ENCODE data around the gene OSBPL10. TPM values are rescaled to one million over a fixed set of nuclear protein-coding genes. Genes with fewer than 3 reads are reported as not detected.

Gene OSBPL10
- total RNA-seq, 1 donor from 2014 or later, result 8.4 TPM

DNA sequence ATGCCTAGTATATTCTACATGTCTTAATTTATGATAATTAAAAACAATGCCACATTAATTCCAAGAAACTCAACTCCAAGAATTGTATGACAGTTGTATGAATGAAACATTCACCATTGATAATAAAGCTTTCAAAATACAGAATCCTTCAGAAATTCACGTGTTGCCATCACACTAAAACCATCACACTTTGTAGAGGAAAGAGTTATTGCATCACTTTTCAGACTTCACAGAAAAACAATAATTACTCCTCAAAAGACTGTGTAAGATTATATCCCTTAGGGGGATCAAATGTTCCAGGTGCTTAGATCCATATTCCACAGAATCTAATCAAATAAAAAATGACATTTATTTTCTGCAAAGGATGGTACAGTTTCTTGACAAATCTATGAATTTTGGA is 85.0 kb downstream of the OSBPL10 start:
- peaks cover 3% of the 10 kb centered on the region for H3K4me1 Mint-ChIP-seq
- H4K20me1 ChIP-seq (ENCODE audit: low read depth), result no peaks in the 10 kb centered on the region
- no peak for DNase-seq (ENCODE audit: low spot score)
- no peak overlapping the region for H3K27ac ChIP-seq
- H3F3A ChIP-seq (ENCODE audit: low read depth), result no peaks in the 10 kb centered on the region
- TF ChIP-seq EZH2phosphoT487 (IDR thresholded peaks at IDR 0.05) (no peak), EZH2 (IDR thresholded peaks at IDR 0.05) (no peak)
- TF ChIP-seq, protein P1, sequence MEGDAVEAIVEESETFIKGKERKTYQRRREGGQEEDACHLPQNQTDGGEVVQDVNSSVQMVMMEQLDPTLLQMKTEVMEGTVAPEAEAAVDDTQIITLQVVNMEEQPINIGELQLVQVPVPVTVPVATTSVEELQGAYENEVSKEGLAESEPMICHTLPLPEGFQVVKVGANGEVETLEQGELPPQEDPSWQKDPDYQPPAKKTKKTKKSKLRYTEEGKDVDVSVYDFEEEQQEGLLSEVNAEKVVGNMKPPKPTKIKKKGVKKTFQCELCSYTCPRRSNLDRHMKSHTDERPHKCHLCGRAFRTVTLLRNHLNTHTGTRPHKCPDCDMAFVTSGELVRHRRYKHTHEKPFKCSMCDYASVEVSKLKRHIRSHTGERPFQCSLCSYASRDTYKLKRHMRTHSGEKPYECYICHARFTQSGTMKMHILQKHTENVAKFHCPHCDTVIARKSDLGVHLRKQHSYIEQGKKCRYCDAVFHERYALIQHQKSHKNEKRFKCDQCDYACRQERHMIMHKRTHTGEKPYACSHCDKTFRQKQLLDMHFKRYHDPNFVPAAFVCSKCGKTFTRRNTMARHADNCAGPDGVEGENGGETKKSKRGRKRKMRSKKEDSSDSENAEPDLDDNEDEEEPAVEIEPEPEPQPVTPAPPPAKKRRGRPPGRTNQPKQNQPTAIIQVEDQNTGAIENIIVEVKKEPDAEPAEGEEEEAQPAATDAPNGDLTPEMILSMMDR (IDR thresholded peaks at IDR 0.05), result no peak
- H3K9ac ChIP-seq, result no peak overlapping the region
- no peaks in the 10 kb centered on the region for H3K79me2 ChIP-seq (ENCODE audit: low read depth)
- H3K9me3 ChIP-seq (ENCODE audit: low read depth), result no peaks in the 10 kb centered on the region
- H3K27ac Mint-ChIP-seq, result no peak overlapping the region
- no peaks in the 10 kb centered on the region for H3K27me3 Mint-ChIP-seq (ENCODE audit: insufficient read depth, low read depth)
- no peaks in the 10 kb centered on the region for H3K27me3 ChIP-seq
- no peak overlapping the region for H3K4me2 ChIP-seq
- H2AFZ ChIP-seq (replicated peaks), result no peak overlapping the region
- no peaks in the 10 kb centered on the region for H3K9me3 Mint-ChIP-seq
- no peaks in the 10 kb centered on the region for H3K36me3 ChIP-seq
- peaks cover 14% of the 10 kb centered on the region for H3K4me1 ChIP-seq
- H3K4me3 Mint-ChIP-seq, result no peak overlapping the region
- H3K4me3 ChIP-seq, result no peak overlapping the region
- H3K36me3 Mint-ChIP-seq, result no peaks in the 10 kb centered on the region

DNA sequence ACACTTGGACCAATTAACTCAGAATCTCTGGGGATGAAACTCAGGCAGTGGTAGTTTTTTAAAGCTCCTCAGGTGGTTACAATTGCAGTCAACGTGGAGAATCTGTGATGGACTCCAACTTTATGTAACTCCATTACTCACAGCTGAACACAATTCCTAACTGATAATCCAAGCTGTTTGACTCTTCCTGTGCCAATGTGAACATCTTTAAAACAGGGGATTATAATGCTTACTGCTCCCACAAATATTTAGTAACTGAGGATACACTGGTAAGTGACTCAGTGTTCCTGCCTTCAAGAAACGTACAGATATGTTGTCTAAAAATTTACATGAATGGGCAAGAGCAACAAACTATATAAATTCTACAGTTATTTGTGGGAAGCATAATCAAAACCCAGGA is 85.6 kb downstream of the OSBPL10 start:
- no peak overlapping the region for H3K27ac ChIP-seq

GRCh38 chr3:31892916-31893573 is 88.0 kb downstream of the OSBPL10 start:
- no peaks in the 10 kb centered on the region for H3K9me3 ChIP-seq (ENCODE audit: low read depth)
- H3K27me3 ChIP-seq, result no peaks in the 10 kb centered on the region
- no peak overlapping the region for H3K27ac ChIP-seq
- H3K27ac Mint-ChIP-seq, result no peak overlapping the region
- H3K27me3 Mint-ChIP-seq (ENCODE audit: insufficient read depth, low read depth), result no peaks in the 10 kb centered on the region
- H3K4me1 ChIP-seq, result peaks cover 5% of the 10 kb centered on the region
- no peak overlapping the region for H3K4me3 Mint-ChIP-seq
- H3K4me3 ChIP-seq, result no peak overlapping the region
- H3K9me3 Mint-ChIP-seq, result peaks cover 5% of the 10 kb centered on the region
- no peaks in the 10 kb centered on the region for H3K4me1 Mint-ChIP-seq
- H3K36me3 Mint-ChIP-seq, result no peaks in the 10 kb centered on the region
- H2AFZ ChIP-seq (replicated peaks), result no peak overlapping the region
- no peak for DNase-seq (ENCODE audit: low spot score)
- no peak overlapping the region for H3K4me2 ChIP-seq
- no peak overlapping the region for H3K9ac ChIP-seq
- H3K36me3 ChIP-seq, result no peaks in the 10 kb centered on the region
- no peak for TF ChIP-seq EZH2phosphoT487 (IDR thresholded peaks at IDR 0.05)
- no peak for TF ChIP-seq EZH2 (IDR thresholded peaks at IDR 0.05)
- TF ChIP-seq, protein P1 (IDR thresholded peaks at IDR 0.05), result no peak
- no peaks in the 10 kb centered on the region for H3F3A ChIP-seq (ENCODE audit: low read depth)
- no peaks in the 10 kb centered on the region for H3K79me2 ChIP-seq (ENCODE audit: low read depth)
- H4K20me1 ChIP-seq (ENCODE audit: low read depth), result no peaks in the 10 kb centered on the region

More for the DNA sequence above, 85.6 kb downstream of the OSBPL10 start:
- Histone ChIP-seq H2AFZ (replicated peaks) (no peak overlapping the region), H3K27me3 (no peaks in the 10 kb centered on the region), H3K4me3 (no peak overlapping the region), H3K9ac (no peak overlapping the region), H3K4me1 (peaks cover 8% of the 10 kb centered on the region), H3K79me2 (ENCODE audit: low read depth) (no peaks in the 10 kb centered on the region), H3K9me3 (ENCODE audit: low read depth) (no peaks in the 10 kb centered on the region), H3K4me2 (no peak overlapping the region), H3F3A (ENCODE audit: low read depth) (no peaks in the 10 kb centered on the region), H4K20me1 (ENCODE audit: low read depth) (no peaks in the 10 kb centered on the region), H3K36me3 (no peaks in the 10 kb centered on the region)
- TF ChIP-seq, protein P1 (IDR thresholded peaks at IDR 0.05), result no peak
- TF ChIP-seq EZH2phosphoT487 (IDR thresholded peaks at IDR 0.05), result no peak
- no peak for TF ChIP-seq EZH2 (IDR thresholded peaks at IDR 0.05)
- DNase-seq (ENCODE audit: low spot score), result no peak
- Mint-ChIP-seq H3K9me3 (no peaks in the 10 kb centered on the region), H3K4me3 (no peak overlapping the region), H3K4me1 (peaks cover 3% of the 10 kb centered on the region), H3K27me3 (ENCODE audit: insufficient read depth, low read depth) (no peaks in the 10 kb centered on the region), H3K36me3 (no peaks in the 10 kb centered on the region), H3K27ac (no peak overlapping the region)

Measured in neural progenitor cell (in vitro differentiated cells).